ENCODE results near the gene FOXO3. TPM values are rescaled to one million over a fixed set of nuclear protein-coding genes. Genes with fewer than 3 reads are reported as not detected.
"Not testable (repeated sequence)": the region's sequence is repeated elsewhere in the genome, so short reads cannot be mapped to it uniquely, and the experiment has no call there.

Gene FOXO3
- total RNA-seq, 1 donor from 2014 or later, result 43.3 TPM

DNA sequence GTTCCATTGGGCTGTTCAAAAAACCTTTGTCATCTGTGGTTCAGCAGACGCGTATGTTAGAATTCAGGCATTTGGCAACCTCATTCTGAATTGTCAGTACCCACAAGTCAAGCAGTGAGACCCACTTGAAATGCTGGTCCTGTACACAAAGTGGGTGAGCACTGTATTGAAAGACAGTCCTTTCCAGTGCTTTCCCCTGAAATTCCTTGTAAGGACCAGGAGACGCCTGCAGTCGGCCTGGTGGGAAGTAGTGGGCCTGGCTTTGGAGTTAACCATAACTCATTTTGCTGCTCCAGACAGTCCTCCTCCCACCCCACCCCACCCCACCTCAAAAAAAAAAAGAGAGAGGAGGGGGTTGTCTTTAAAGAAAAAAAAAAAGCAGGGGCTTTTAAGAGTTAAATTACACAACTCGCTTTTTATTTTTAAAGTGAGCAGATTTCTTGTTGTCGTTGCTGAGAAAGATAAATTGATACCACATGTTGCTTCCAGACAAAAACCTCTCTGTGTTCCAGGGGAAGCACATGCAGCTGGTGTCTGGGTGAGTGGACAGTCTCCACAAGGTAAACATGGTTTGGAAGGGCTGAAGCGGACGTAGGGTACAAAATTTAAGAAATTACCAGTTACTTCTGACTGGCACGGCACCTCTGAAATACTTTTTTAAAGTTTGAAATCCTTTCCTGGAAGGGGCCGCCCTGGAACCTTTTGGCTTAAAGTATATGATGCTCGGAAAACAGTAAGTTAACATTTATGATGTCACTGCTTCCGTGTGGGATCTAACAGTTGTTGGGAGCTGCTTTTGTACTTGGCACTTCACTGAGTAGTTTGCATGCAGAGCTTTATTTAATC lies 95.3 kb downstream of the FOXO3 start:
- no peak for DNase-seq (ENCODE audit: extremely low spot score, unreplicated experiment)
- peak overlapping the region; percentile 76 for H3K4me3 Mint-ChIP-seq
- TF ChIP-seq, protein P1, sequence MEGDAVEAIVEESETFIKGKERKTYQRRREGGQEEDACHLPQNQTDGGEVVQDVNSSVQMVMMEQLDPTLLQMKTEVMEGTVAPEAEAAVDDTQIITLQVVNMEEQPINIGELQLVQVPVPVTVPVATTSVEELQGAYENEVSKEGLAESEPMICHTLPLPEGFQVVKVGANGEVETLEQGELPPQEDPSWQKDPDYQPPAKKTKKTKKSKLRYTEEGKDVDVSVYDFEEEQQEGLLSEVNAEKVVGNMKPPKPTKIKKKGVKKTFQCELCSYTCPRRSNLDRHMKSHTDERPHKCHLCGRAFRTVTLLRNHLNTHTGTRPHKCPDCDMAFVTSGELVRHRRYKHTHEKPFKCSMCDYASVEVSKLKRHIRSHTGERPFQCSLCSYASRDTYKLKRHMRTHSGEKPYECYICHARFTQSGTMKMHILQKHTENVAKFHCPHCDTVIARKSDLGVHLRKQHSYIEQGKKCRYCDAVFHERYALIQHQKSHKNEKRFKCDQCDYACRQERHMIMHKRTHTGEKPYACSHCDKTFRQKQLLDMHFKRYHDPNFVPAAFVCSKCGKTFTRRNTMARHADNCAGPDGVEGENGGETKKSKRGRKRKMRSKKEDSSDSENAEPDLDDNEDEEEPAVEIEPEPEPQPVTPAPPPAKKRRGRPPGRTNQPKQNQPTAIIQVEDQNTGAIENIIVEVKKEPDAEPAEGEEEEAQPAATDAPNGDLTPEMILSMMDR (conservative IDR thresholded peaks at IDR 0.05), result no peak

DNA sequence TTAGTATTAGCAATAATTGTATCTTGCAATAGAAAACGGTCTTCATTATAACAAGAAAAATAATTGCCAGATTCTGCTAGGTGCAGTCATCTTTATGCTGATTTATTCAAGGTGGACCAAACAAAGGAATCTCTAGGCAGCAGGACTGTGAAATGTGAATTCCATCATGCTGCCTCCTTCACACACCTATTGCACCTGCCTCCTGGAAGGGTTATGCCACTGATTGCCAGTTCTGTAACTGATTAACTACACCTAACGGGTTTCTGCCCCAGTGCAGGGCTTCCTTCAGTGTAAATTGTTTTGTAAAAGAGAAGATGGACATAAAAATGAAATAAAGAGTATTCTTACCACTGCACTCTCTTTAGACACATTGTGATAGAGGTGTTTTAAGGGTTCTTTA lies 96.1 kb downstream of the FOXO3 start:
- Mint-ChIP-seq H3K9me3 (peaks cover 6% of the 10 kb centered on the region), H3K27ac (peak overlapping the region; percentile 22), H3K36me3 (peaks cover 6% of the 10 kb centered on the region), H3K4me3 (peak overlapping the region; percentile 76), H3K4me1 (ENCODE audit: unreplicated experiment) (peaks cover 67% of the 10 kb centered on the region), H3K27me3 (no peaks in the 10 kb centered on the region)
- DNase-seq (ENCODE audit: extremely low spot score, unreplicated experiment), result no peak
- TF ChIP-seq, protein P1 (conservative IDR thresholded peaks at IDR 0.05), result no peak

More for the DNA sequence above, 95.3 kb downstream of the FOXO3 start:
- peaks cover 70% of the 10 kb centered on the region for H3K4me1 Mint-ChIP-seq (ENCODE audit: unreplicated experiment)
- H3K36me3 Mint-ChIP-seq, result peaks cover 6% of the 10 kb centered on the region
- H3K27me3 Mint-ChIP-seq, result no peaks in the 10 kb centered on the region
- H3K9me3 Mint-ChIP-seq, result peaks cover 6% of the 10 kb centered on the region
- peak overlapping the region; percentile 60 for H3K27ac Mint-ChIP-seq

DNA sequence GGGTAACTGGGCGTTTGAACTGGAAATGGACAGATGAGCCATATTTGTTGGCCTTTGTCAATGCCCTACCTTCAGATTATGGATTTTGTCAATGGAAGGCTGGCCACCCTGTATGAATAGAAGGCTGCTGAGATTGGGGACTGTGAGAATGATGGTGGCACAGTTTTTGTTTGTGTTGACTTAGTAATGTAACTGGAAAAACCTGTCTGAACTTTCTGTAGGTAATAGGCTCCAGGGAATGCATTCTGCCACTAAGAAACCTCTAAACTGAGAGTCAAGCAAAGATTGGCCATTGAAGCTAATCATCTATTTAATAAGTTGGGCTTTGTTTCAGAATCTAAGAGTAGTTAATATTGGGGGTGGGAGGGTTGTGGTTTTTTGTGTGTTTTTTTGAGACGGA lies 97.5 kb downstream of the FOXO3 start:
- Mint-ChIP-seq H3K4me1 (ENCODE audit: unreplicated experiment) (peaks cover 69% of the 10 kb centered on the region), H3K27ac (no peak overlapping the region), H3K9me3 (peaks cover 6% of the 10 kb centered on the region), H3K4me3 (no peak overlapping the region), H3K36me3 (peaks cover 13% of the 10 kb centered on the region), H3K27me3 (no peaks in the 10 kb centered on the region)
- DNase-seq (ENCODE audit: extremely low spot score, unreplicated experiment), result no peak
- TF ChIP-seq, protein P1 (conservative IDR thresholded peaks at IDR 0.05), result no peak

DNA sequence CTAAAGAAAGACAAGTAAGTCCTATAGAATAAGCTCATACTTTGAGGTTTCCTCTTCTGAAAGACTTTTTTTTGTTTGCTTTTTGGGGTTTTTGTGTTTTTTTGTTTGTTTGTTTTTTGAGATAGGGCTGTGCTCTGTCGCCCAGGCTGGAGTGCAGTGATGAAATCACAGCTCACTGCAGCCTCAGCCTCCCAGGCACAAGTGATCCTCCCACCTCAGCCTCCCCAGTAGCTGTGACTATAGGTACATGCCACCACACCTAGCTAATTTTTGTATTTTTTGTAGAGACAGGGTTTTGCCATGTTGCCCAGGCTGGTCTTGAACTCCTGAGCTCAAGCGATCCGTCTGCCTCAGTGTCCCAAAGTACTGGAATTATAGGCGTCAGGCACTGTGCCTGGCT lies 98.1 kb downstream of the FOXO3 start:
- H3K27ac Mint-ChIP-seq; H3K4me3 Mint-ChIP-seq; H3K27me3 Mint-ChIP-seq; DNase-seq (ENCODE audit: extremely low spot score, unreplicated experiment); H3K9me3 Mint-ChIP-seq: not testable (repeated sequence)
- H3K4me1 Mint-ChIP-seq (ENCODE audit: unreplicated experiment), result peaks cover 63% of the 10 kb centered on the region
- peaks cover 13% of the 10 kb centered on the region for H3K36me3 Mint-ChIP-seq

DNA sequence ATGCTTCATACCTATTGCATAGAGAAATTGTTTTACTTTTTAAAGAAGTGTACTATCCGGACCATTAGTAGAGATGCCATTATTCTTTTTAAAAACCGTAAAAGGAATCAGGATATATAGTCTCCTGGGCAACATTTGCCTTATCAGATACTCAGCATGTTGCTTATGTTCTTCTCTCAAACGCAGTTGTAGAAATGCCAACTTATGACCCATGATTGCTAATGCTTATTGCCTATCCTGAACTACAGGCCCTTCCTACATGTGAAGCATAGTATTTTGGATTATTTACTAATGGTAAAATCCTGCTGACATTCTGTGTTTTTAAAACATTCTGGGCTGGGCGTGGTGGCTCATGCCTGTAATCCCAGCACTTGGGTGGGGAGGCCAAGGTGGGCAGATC lies 99.5 kb downstream of the FOXO3 start:
- Mint-ChIP-seq H3K27me3 (no peaks in the 10 kb centered on the region), H3K36me3 (peaks cover 19% of the 10 kb centered on the region), H3K4me1 (ENCODE audit: unreplicated experiment) (peaks cover 48% of the 10 kb centered on the region), H3K9me3 (peaks cover 6% of the 10 kb centered on the region), H3K27ac (no peak overlapping the region), H3K4me3 (no peak overlapping the region)
- no peak for DNase-seq (ENCODE audit: extremely low spot score, unreplicated experiment)
- TF ChIP-seq, protein P1 (conservative IDR thresholded peaks at IDR 0.05), result no peak

DNA sequence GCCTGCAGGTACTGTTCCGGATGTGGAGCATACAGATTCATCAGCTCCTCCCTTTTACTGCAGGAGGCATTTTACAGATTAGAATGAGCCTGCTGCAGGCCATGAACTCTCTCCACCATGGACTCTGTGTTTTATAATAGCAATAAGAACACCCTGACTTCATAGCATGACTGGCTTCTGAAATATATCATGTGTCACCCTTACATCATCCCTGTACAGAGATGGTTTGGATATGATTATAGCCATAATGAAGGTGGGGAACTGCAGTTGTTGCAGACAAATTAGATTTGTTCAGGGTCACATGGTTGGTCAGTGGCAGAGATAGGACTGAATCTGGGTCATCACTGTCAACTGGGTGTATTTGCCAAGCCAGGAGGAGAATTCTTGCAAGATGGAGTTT lies 100.7 kb downstream of the FOXO3 start:
- DNase-seq (ENCODE audit: extremely low spot score, unreplicated experiment), result no peak
- peaks cover 21% of the 10 kb centered on the region for H3K36me3 Mint-ChIP-seq
- TF ChIP-seq, protein P1 (conservative IDR thresholded peaks at IDR 0.05), result no peak
- no peak overlapping the region for H3K27ac Mint-ChIP-seq
- H3K4me3 Mint-ChIP-seq, result no peak overlapping the region
- H3K9me3 Mint-ChIP-seq, result peaks cover 6% of the 10 kb centered on the region
- no peaks in the 10 kb centered on the region for H3K27me3 Mint-ChIP-seq
- H3K4me1 Mint-ChIP-seq (ENCODE audit: unreplicated experiment), result peaks cover 38% of the 10 kb centered on the region

Measured in type B pancreatic cell (in vitro differentiated cells).